Transverse colon (tissue), 4 donors: ENCODE results near the gene GBGT1. TPM values are rescaled to one million over a fixed set of nuclear protein-coding genes. Genes with fewer than 3 reads are reported as not detected.

ENCODE experiments used
- DNase-seq: peaks from one replicate; pipeline ENCODE4 v3.0.0-alpha.2; 2019
- H3K27ac ChIP-seq, 4 donors: fragments of 200-600 bp; sonication (generic); 2 replicates each; pipeline ENCODE4 v1.5.1; 2016 to 2018; ENCODE audit warnings: inconsistent platforms in 4 of 4
- H3K27me3 ChIP-seq: fragments of 200-600 bp; sonication (generic); 2 replicates; pipeline ENCODE4 v1.5.1; 2017; ENCODE audit warnings: inconsistent platforms
- H3K36me3 ChIP-seq, 4 donors: fragments of 200-600 bp; sonication (generic); 2 replicates each; pipeline ENCODE4 v1.5.1; 2017 to 2019; ENCODE audit warnings: inconsistent platforms in 4 of 4
- H3K4me1 ChIP-seq, 4 donors: fragments of 200-600 bp; sonication (generic); 2 replicates each; pipeline ENCODE4 v1.5.1; 2017 to 2020; ENCODE audit warnings: inconsistent platforms in 4 of 4
- H3K4me3 ChIP-seq, 4 donors: fragments of 200-600 bp; sonication (generic); 1 replicate in 1 of 4; 2 replicates in 3 of 4; pipeline versions ENCODE4 v1.5.1 to v1.6.1; 2017 to 2019; ENCODE audit warnings: inconsistent platforms in 4 of 4
- H3K9me3 ChIP-seq, 2 donors: fragments of 200-600 bp; sonication (generic); 2 replicates each; pipeline ENCODE4 v1.5.1; 2017 to 2019; ENCODE audit warnings: inconsistent platforms in 2 of 2
- EP300 ChIP-seq: sonication (generic); formaldehyde crosslinking; IDR thresholded peaks from one replicate; pipeline ENCODE4 v1.6.1; 2017; ENCODE audit warnings: antibody characterized with exemption, low read depth
- POLR2A ChIP-seq: fragments of 450-650 bp; IDR thresholded peaks from one replicate; pipeline ENCODE4 v1.6.1; 2016; ENCODE audit warnings: antibody characterized with exemption, mild to moderate bottlenecking, moderate library complexity
- POLR2AphosphoS5 ChIP-seq, 3 donors: sonication (generic); formaldehyde crosslinking; IDR thresholded peaks; one replicate each; pipeline ENCODE4 v1.6.1; 2016; ENCODE audit warnings: antibody characterized with exemption in 3 of 3
- WGBS, 2 donors: methylation state at CpG; one replicate each; pipeline ENCODE4 v1.1.5; 2018; ENCODE audit warnings: low coverage in 1 of 2; 5-methylcytosine and 5-hydroxymethylcytosine counted together
- in situ Hi-C, 4 donors: fragments of 200-750 bp; cut with MboI; loops; one replicate each; pipeline versions ENCODE4 v1.15.0 to v1.15.1; 2017; ENCODE audit warnings: low sequenced_read_pairs in 3 of 4, low pct_ligation_motif_present in 1 of 4, low pct_unique_long_range_greater_than_20kb in 1 of 4
- intact Hi-C: fragments of 100-400 bp; cut with DNase I; formaldehyde crosslinking; loops from one replicate; pipeline ENCODE4 v1.15.1; 2023; ENCODE audit warnings: low total_unique reads
- total RNA-seq, 4 donors: library from RNA; depleted of rRNA; stranded (reverse); fragments of >200 nt; gene quantifications; one replicate each; pipeline ENCODE4 v1.1.0, GENCODE V29; 2016
- TF ChIP-seq, protein P1 (sequence below), 5 experiments: fragments of 200-600 bp in 3 of 5; fragments of 450-650 bp in 2 of 5; sonication (generic) in 3 of 5; IDR thresholded peaks; 1 replicate in 2 of 5; 2 replicates in 3 of 5; pipeline ENCODE4 v1.5.1; 2016 to 2017; ENCODE audit warnings: antibody characterized with exemption in 5 of 5, inconsistent platforms in 3 of 5, mild to moderate bottlenecking in 2 of 5, moderate library complexity in 1 of 5

The GBGT1 gene
- total RNA-seq, 4 donors from 2014 or later: 4.1 to 15.7 (median 11.8) TPM

DNA sequence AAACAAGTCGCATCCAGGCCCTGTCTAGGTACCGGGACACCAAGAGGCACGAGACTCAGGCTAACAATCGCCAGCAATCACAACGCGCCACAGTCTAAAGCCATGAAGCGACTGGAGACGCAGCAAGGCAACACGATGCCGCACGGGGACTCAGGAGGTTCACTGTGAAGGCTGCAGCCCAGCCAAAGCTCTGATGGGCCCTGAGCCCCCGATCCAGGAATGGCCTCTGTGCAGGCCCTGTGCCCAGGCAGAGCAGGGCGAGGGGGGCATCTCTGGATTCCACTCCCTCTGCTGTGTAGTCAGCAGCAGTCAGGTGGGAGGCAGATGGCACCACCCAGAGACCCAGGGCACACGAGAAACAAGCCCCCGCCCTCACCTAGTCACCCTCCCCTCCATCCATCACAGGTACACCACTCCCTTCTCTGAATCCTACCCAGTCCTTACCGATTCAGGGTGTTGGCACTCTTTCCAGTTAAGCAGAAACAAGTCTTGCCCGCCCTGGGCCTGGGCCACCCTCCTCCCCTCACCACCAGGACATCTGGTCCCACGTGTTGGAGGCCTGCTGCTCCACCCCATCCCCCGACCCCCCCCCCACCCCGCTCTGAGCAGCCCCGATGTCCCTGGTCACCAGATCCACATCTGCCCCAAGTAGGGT, 43.7 kb downstream of the GBGT1 start:
- no peaks in the 10 kb centered on the region for H3K36me3 ChIP-seq
- in situ Hi-C loops (no loop called here), intact Hi-C loops (no loop called here)
- H3K4me1 ChIP-seq: peaks cover 25 to 82% (median 49%) of the 10 kb centered on the region in 4 donors
- no peaks in the 10 kb centered on the region for H3K27me3 ChIP-seq
- no peaks in the 10 kb centered on the region for H3K9me3 ChIP-seq
- DNase-seq: no peak
- H3K4me3 ChIP-seq: peak overlapping the region; percentile 54 to 80 (median 68)
- TF ChIP-seq, protein P1, sequence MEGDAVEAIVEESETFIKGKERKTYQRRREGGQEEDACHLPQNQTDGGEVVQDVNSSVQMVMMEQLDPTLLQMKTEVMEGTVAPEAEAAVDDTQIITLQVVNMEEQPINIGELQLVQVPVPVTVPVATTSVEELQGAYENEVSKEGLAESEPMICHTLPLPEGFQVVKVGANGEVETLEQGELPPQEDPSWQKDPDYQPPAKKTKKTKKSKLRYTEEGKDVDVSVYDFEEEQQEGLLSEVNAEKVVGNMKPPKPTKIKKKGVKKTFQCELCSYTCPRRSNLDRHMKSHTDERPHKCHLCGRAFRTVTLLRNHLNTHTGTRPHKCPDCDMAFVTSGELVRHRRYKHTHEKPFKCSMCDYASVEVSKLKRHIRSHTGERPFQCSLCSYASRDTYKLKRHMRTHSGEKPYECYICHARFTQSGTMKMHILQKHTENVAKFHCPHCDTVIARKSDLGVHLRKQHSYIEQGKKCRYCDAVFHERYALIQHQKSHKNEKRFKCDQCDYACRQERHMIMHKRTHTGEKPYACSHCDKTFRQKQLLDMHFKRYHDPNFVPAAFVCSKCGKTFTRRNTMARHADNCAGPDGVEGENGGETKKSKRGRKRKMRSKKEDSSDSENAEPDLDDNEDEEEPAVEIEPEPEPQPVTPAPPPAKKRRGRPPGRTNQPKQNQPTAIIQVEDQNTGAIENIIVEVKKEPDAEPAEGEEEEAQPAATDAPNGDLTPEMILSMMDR (IDR thresholded peaks at IDR 0.05): no peak
- TF ChIP-seq POLR2A: no peak
- TF ChIP-seq POLR2AphosphoS5 (IDR thresholded peaks at IDR 0.05): no peak
- no peak for TF ChIP-seq EP300
- H3K27ac ChIP-seq: peak overlapping the region; percentile 89 to 94 (median 93)
- WGBS, 2 donors: 52% methylated on average over 21 of the region's 21 CpGs; no CpG with 5 or more reads in 1 of the 2 donors

DNA sequence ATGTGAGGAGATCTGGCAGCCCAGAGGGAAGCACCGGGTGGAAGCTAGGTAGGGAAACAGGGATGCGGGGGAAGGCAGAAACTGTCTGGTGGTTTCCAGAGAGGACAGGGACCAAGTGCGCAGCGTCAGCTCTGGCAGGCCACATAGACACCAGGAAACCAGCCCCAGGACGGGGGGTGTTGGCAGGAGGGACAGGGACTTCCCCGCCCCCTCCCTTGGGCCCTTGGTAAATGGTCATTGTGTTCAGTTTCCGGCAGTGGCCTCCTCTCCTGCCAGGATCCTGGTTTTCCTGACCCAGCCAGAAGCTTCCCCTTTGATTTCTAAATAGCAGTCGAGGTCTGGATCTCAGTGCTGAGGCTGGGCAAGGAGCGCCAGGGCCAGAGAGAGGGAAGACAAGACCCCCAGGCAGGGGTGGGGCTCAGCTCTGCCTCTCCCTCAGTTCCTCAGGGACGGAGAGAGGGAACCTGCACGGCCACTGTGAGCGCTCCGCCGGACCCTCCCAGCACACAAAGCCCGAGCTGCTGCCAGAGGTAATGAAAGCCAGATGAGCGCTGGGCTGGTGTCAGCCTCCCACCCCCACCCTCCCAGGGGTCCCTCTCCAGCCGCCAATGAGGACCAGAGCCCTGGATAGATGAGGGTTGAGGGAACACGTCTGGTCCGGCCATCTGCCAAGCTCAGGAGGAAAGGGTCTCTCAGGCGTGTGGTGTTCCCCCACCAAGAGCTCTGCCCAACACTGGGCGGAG, 44.4 kb downstream of the GBGT1 start:
- 80% methylated on average over 21 of the region's 21 CpGs; no CpG with 5 or more reads in 1 of the 2 donors for WGBS, 2 donors
- peak overlapping the region; percentile 89 to 94 (median 93) for H3K27ac ChIP-seq
- intact Hi-C loops (no loop called here), in situ Hi-C loops (no loop called here)
- H3K4me1 ChIP-seq: peaks cover 32 to 85% (median 54%) of the 10 kb centered on the region in 4 donors
- no peaks in the 10 kb centered on the region for H3K9me3 ChIP-seq
- no peaks in the 10 kb centered on the region for H3K36me3 ChIP-seq
- no peak for TF ChIP-seq POLR2AphosphoS5 (IDR thresholded peaks at IDR 0.05)
- no peak for TF ChIP-seq POLR2A
- no peak for TF ChIP-seq EP300
- TF ChIP-seq, protein P1 (IDR thresholded peaks at IDR 0.05): no peak
- DNase-seq: no peak
- H3K27me3 ChIP-seq: no peaks in the 10 kb centered on the region
- peak overlapping the region in 2 of 4 donors; percentile 72 to 80 for H3K4me3 ChIP-seq

DNA sequence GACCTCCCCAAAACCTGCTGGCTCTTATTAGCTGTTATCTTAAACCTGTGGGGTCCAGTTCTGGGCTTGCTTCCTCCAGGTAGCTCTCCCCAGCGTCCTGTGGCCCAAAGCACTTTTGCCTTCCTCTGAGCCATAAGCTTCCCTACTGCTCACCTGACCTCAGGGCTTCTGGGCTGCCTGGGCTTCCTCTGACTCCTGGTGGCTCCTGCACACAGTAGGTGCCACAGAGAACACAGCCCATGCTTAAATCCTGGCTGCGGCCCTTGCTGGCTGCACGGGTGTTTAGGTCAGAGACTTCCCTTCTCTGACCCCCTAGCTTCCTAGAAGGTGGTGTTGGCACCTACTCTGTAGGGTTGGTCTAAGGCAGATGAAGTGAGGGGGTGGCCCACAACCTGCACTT, 45.1 kb downstream of the GBGT1 start:
- TF ChIP-seq POLR2A (no peak), POLR2AphosphoS5 (IDR thresholded peaks at IDR 0.05) (no peak), EP300 (no peak)
- TF ChIP-seq, protein P1 (IDR thresholded peaks at IDR 0.05): no peak
- peak overlapping the region; percentile 89 to 94 (median 93) for H3K27ac ChIP-seq
- in situ Hi-C loops (no loop called here), intact Hi-C loops (no loop called here)
- no peaks in the 10 kb centered on the region for H3K27me3 ChIP-seq
- peak overlapping the region in 1 of 4 donors; percentile 80 for H3K4me3 ChIP-seq
- 86% methylated on average over 3 of the region's 3 CpGs; no CpG with 5 or more reads in 1 of the 2 donors for WGBS, 2 donors
- no peaks in the 10 kb centered on the region for H3K36me3 ChIP-seq
- no peaks in the 10 kb centered on the region for H3K9me3 ChIP-seq
- peaks cover 39 to 92% (median 61%) of the 10 kb centered on the region in 4 donors for H3K4me1 ChIP-seq
- DNase-seq: no peak

DNA sequence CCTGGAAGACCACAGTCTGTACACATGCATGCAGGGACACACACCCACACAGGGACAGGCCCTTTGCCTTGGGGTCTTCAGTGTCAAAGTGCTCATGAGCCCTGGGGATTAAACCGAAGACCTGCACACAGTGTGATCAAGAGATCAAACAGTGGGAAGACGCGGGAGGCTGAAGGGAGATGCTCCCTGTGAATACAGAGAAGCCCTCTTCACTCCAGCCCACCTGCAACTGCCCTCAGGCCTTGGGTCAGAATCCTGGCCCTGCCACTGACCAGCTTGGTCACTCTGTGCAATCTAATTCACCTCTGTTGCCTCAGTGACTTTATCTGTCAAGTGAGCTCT, 45.6 kb downstream of the GBGT1 start:
- in situ Hi-C loops (no loop called here), intact Hi-C loops (no loop called here)
- no peak for TF ChIP-seq POLR2AphosphoS5 (IDR thresholded peaks at IDR 0.05)
- no peak for TF ChIP-seq POLR2A
- TF ChIP-seq, protein P1 (IDR thresholded peaks at IDR 0.05): no peak
- no peak for TF ChIP-seq EP300
- Histone ChIP-seq H3K4me3 (no peak overlapping the region), H3K27ac (peak overlapping the region; percentile 89 to 94 (median 93)), H3K9me3 (no peaks in the 10 kb centered on the region), H3K4me1 (peaks cover 43 to 92% (median 65%) of the 10 kb centered on the region in 4 donors), H3K27me3 (no peaks in the 10 kb centered on the region), H3K36me3 (no peaks in the 10 kb centered on the region)
- no peak for DNase-seq
- 87% methylated on average over 3 of the region's 3 CpGs; no CpG with 5 or more reads in 1 of the 2 donors for WGBS, 2 donors
